ENCODE measurements around the gene BABAM2.
A peak's percentile ranks its signal among the peaks of the same experiment; 100 is the strongest.

The BABAM2 gene

GRCh38 chr2:28169492-28169891 lies 279.0 kb downstream of the BABAM2 start:
- no peak for DNase-seq

GRCh38 chr2:28172114-28172898 lies 281.8 kb downstream of the BABAM2 start:
- DNase-seq: no peak

- DNase-seq: no peak
These were observed 282.8 kb downstream of the BABAM2 start for GRCh38 chr2:28173377-28173776.

GRCh38 chr2:28174211-28174610 lies 283.7 kb downstream of the BABAM2 start:
- no peak for DNase-seq

GRCh38 chr2:28175028-28175427 lies 284.5 kb downstream of the BABAM2 start:
- DNase-seq: no peak

- peak; percentile 8 to 57 for DNase-seq
These were observed 288.4 kb downstream of the BABAM2 start for GRCh38 chr2:28178946-28179345.

GRCh38 chr2:28181801-28182200 lies 291.3 kb downstream of the BABAM2 start:
- DNase-seq: no peak

- DNase-seq: no peak
These were observed 291.8 kb downstream of the BABAM2 start for GRCh38 chr2:28182348-28182747.

- DNase-seq: no peak
These were observed 294.6 kb downstream of the BABAM2 start for GRCh38 chr2:28185153-28185552.

GRCh38 chr2:28185891-28186290 lies 295.4 kb downstream of the BABAM2 start:
- DNase-seq: no peak

GRCh38 chr2:28187186-28187585 lies 296.7 kb downstream of the BABAM2 start:
- DNase-seq: no peak

- DNase-seq: no peak
These were observed 297.9 kb downstream of the BABAM2 start for GRCh38 chr2:28188436-28188835.

GRCh38 chr2:28193630-28194403 lies 303.3 kb downstream of the BABAM2 start:
- DNase-seq: no peak

GRCh38 chr2:28199995-28200679 lies 309.6 kb downstream of the BABAM2 start:
- DNase-seq: no peak

GRCh38 chr2:28201671-28202180 lies 311.2 kb downstream of the BABAM2 start:
- DNase-seq: no peak

- no peak for DNase-seq
These were observed 312.2 kb downstream of the BABAM2 start for GRCh38 chr2:28202719-28203118.

GRCh38 chr2:28206762-28207161 lies 316.2 kb downstream of the BABAM2 start:
- DNase-seq: no peak

GRCh38 chr2:28209261-28209691 lies 318.7 kb downstream of the BABAM2 start:
- no peak for DNase-seq

GRCh38 chr2:28209864-28210263 lies 319.3 kb downstream of the BABAM2 start:
- peak in 1 of 2 donors; percentile 11 for DNase-seq

- no peak for DNase-seq
These were observed 320.0 kb downstream of the BABAM2 start for GRCh38 chr2:28210535-28210934.

- no peak for DNase-seq
These were observed 325.8 kb downstream of the BABAM2 start for GRCh38 chr2:28216331-28216730.

- DNase-seq: no peak
These were observed 326.7 kb downstream of the BABAM2 start for GRCh38 chr2:28217042-28217740.

Data from inflammatory macrophage (primary cell).